Measurements from ENCODE around the gene CAMKK1. TPM values are rescaled to one million over a fixed set of nuclear protein-coding genes. Genes with fewer than 3 reads are reported as not detected.
A peak's percentile ranks its signal among the peaks of the same experiment; 100 is the strongest.

Gene CAMKK1
- total and polyA plus RNA-seq, 2 donors from 2014 or later = 2.6 to 6.0 TPM

- no peak for TF ChIP-seq CTCF (IDR thresholded peaks at IDR 0.05; ENCODE audit: borderline replicate concordance, extremely low read depth, insufficient read depth)
- H3K4me3 ChIP-seq (ENCODE audit: low read length in 3 of 3) = no peak overlapping the region
- FAIRE-seq (no peak), DNase-seq (no peak)
- no peaks in the 10 kb centered on the region for H3K9me3 ChIP-seq (ENCODE audit: control insufficient read depth in 2 of 3, insufficient read depth in 1 of 3, low read length in 3 of 3)
- no peak overlapping the region for H3K27ac ChIP-seq (ENCODE audit: low read depth in 2 of 2, low read length in 2 of 2)
- no peaks in the 10 kb centered on the region for H3K4me1 ChIP-seq (ENCODE audit: control insufficient read depth in 2 of 3, insufficient read depth in 2 of 3, low read depth in 1 of 3, low read length in 3 of 3)
- no peak overlapping the region for H3K9ac ChIP-seq (ENCODE audit: low read length in 3 of 3)
- H3K36me3 ChIP-seq (ENCODE audit: control insufficient read depth in 2 of 3, insufficient read depth in 3 of 3, low read length in 3 of 3) = no peaks in the 10 kb centered on the region
- intact Hi-C loops (cut with DNase I) = no loop called here
- no peaks in the 10 kb centered on the region for H3K27me3 ChIP-seq (ENCODE audit: control insufficient read depth, insufficient read depth, low read length)
Measured at GRCh38 chr17:3904501-3904900, 11.6 kb upstream of the CAMKK1 start.

- Histone ChIP-seq H3K4me3 (ENCODE audit: low read length in 3 of 3) (no peak overlapping the region), H3K27ac (ENCODE audit: low read depth in 2 of 2, low read length in 2 of 2) (no peak overlapping the region), H3K27me3 (ENCODE audit: control insufficient read depth, insufficient read depth, low read length) (no peaks in the 10 kb centered on the region), H3K36me3 (ENCODE audit: control insufficient read depth in 2 of 3, insufficient read depth in 3 of 3, low read length in 3 of 3) (no peaks in the 10 kb centered on the region), H3K9ac (ENCODE audit: low read length in 3 of 3) (no peak overlapping the region), H3K9me3 (ENCODE audit: control insufficient read depth in 2 of 3, insufficient read depth in 1 of 3, low read length in 3 of 3) (no peaks in the 10 kb centered on the region), H3K4me1 (ENCODE audit: control insufficient read depth in 2 of 3, insufficient read depth in 2 of 3, low read depth in 1 of 3, low read length in 3 of 3) (no peaks in the 10 kb centered on the region)
- FAIRE-seq (no peak), DNase-seq (no peak)
- intact Hi-C loops (cut with DNase I) = no loop called here
- TF ChIP-seq CTCF (IDR thresholded peaks at IDR 0.05; ENCODE audit: borderline replicate concordance, extremely low read depth, insufficient read depth) = no peak
Measured at GRCh38 chr17:3903881-3904290, 11.0 kb upstream of the CAMKK1 start.

GRCh38 chr17:3903051-3903825, 10.4 kb upstream of the CAMKK1 start:
- DNase-seq (peak in 1 of 5 donors; percentile 56), FAIRE-seq (no peak)
- H3K9ac ChIP-seq (ENCODE audit: low read length in 3 of 3) = no peak overlapping the region
- H3K4me3 ChIP-seq (ENCODE audit: low read length in 3 of 3) = no peak overlapping the region
- H3K4me1 ChIP-seq (ENCODE audit: control insufficient read depth in 2 of 3, insufficient read depth in 2 of 3, low read depth in 1 of 3, low read length in 3 of 3) = no peaks in the 10 kb centered on the region
- no peak overlapping the region for H3K27ac ChIP-seq (ENCODE audit: low read depth in 2 of 2, low read length in 2 of 2)
- H3K27me3 ChIP-seq (ENCODE audit: control insufficient read depth, insufficient read depth, low read length) = no peaks in the 10 kb centered on the region
- intact Hi-C loops (cut with DNase I) = no loop called here
- no peak for TF ChIP-seq CTCF (IDR thresholded peaks at IDR 0.05; ENCODE audit: borderline replicate concordance, extremely low read depth, insufficient read depth)
- no peaks in the 10 kb centered on the region for H3K9me3 ChIP-seq (ENCODE audit: control insufficient read depth in 2 of 3, insufficient read depth in 1 of 3, low read length in 3 of 3)
- no peaks in the 10 kb centered on the region for H3K36me3 ChIP-seq (ENCODE audit: control insufficient read depth in 2 of 3, insufficient read depth in 3 of 3, low read length in 3 of 3)
